Ishikawa (cell line): ENCODE measurements around the gene IRF8.

Source experiments
- CEBPB ChIP-seq: IDR thresholded peaks from 2 replicates; pipeline ENCODE4 v1.6.1; 2012
- CREB1 ChIP-seq: IDR thresholded peaks from 2 replicates; pipeline ENCODE4 v1.6.1; 2012; ENCODE audit warnings: low read depth
- EGR1 ChIP-seq: IDR thresholded peaks from 2 replicates; pipeline ENCODE4 v1.6.1; 2012
- EP300 ChIP-seq: IDR thresholded peaks from 2 replicates; pipeline ENCODE4 v1.6.1; 2012; ENCODE audit warnings: borderline replicate concordance
- FOXM1 ChIP-seq: IDR thresholded peaks from 2 replicates; pipeline ENCODE4 v1.6.1; 2012; ENCODE audit warnings: low read depth, borderline replicate concordance
- NFIC ChIP-seq: IDR thresholded peaks from 2 replicates; pipeline ENCODE4 v1.6.1; 2012
- RAD21 ChIP-seq: IDR thresholded peaks from 2 replicates; pipeline ENCODE4 v1.6.1; 2012; ENCODE audit warnings: low read depth
- REST ChIP-seq: IDR thresholded peaks from 2 replicates; pipeline ENCODE4 v1.6.1; 2012; ENCODE audit warnings: low read depth, mild to moderate bottlenecking
- TAF1 ChIP-seq: IDR thresholded peaks from 2 replicates; pipeline ENCODE4 v1.6.1; 2012; ENCODE audit warnings: low read depth, mild to moderate bottlenecking
- TCF12 ChIP-seq: IDR thresholded peaks from 2 replicates; pipeline ENCODE4 v1.6.1; 2012; ENCODE audit warnings: low read depth
- TEAD4 ChIP-seq: IDR thresholded peaks from 2 replicates; pipeline ENCODE4 v1.6.1; 2012
- USF1 ChIP-seq: IDR thresholded peaks from 2 replicates; pipeline ENCODE4 v1.6.1; 2012
- YY1 ChIP-seq: IDR thresholded peaks from 2 replicates; pipeline ENCODE4 v1.6.1; 2012; ENCODE audit warnings: low read depth
- ZBTB7A ChIP-seq: IDR thresholded peaks from 2 replicates; pipeline ENCODE4 v1.6.1; 2012; ENCODE audit warnings: low read depth
- TF ChIP-seq, protein P1 (sequence below): IDR thresholded peaks from 2 replicates; pipeline ENCODE4 v1.6.1; 2012

IRF8 gene

GRCh38 chr16:85912211-85912974 lies 13.4 kb downstream of the IRF8 start:
- TF ChIP-seq NFIC, result no peak
- TF ChIP-seq TCF12, result no peak
- no peak for TF ChIP-seq FOXM1
- TF ChIP-seq CEBPB, result no peak
- no peak for TF ChIP-seq REST
- TF ChIP-seq TEAD4, result no peak
- TF ChIP-seq EP300, result no peak
- no peak for TF ChIP-seq CREB1
- TF ChIP-seq EGR1, result no peak
- TF ChIP-seq, protein P1, sequence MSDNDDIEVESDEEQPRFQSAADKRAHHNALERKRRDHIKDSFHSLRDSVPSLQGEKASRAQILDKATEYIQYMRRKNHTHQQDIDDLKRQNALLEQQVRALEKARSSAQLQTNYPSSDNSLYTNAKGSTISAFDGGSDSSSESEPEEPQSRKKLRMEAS, result no peak
- no peak for TF ChIP-seq YY1
- TF ChIP-seq TAF1, result no peak
- no peak for TF ChIP-seq USF1
- TF ChIP-seq RAD21, result no peak
- TF ChIP-seq ZBTB7A, result no peak

GRCh38 chr16:85913141-85913601 lies 14.2 kb downstream of the IRF8 start:
- no peak for TF ChIP-seq CREB1
- no peak for TF ChIP-seq ZBTB7A
- no peak for TF ChIP-seq NFIC
- TF ChIP-seq FOXM1, result no peak
- no peak for TF ChIP-seq TAF1
- no peak for TF ChIP-seq TEAD4
- TF ChIP-seq CEBPB, result no peak
- no peak for TF ChIP-seq EP300
- no peak for TF ChIP-seq REST
- TF ChIP-seq EGR1, result no peak
- TF ChIP-seq, protein P1, result no peak
- TF ChIP-seq YY1, result no peak
- no peak for TF ChIP-seq USF1
- TF ChIP-seq RAD21, result no peak
- no peak for TF ChIP-seq TCF12

DNA sequence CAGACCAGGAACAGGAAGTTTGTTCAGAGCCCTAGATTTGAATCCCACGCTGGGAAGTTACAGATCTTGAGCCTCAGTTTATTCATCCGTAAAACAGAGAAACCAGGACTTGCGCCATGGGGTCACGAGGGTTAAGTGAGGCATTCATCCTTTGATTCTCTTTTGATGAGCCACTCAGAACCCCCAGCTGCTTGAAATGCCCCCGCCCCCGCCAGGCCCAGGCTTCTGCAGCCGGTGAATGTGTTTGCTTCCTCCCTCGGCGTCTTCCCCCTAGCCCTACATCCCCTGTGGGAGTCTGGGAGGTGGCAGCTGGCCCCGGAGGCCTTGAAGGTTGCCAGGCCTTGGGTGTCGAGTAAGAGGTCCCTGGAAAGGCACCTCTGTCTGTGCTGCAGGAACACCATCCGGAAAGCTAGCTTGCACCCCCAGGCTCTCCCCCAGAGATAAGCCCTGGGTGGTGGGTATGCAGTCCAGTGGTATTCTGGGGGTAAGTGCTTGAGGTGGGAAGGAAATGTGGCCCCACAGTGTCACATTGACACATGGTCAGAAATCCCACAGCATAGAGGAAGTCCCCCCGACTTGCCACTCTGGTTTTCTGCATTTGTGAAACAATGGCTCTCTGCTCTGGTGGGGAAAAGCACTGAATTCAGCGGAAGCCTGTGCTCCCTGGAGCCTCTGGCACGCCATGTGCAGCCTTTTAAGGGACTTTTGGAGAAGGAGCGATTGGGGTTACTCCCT lies 14.9 kb downstream of the IRF8 start:
- TF ChIP-seq EGR1 (no peak), RAD21 (no peak), TEAD4 (no peak), EP300 (no peak), CEBPB (no peak), NFIC (no peak), CREB1 (no peak), FOXM1 (no peak), YY1 (no peak), TCF12 (no peak), REST (no peak), ZBTB7A (no peak)

DNA sequence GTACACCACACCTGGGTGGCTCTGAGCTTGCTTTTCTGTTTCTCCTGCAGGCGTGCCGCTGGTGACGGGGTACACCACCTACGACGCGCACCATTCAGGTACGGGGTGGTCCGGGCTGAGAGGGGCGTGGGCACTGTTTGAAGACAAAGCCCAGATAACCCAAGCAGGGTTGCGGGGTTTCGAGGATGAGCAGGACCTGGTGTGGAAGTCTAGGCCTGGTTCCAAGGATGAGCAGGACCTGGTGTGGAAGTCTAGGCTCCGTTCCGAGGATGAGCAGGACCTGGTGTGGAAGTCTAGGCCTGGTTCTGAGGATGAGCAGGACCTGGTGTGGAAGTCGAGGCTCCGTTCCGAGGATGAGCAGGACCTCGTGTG lies 15.4 kb downstream of the IRF8 start:
- TF ChIP-seq TEAD4 (no peak), REST (no peak), EP300 (no peak), TCF12 (no peak), NFIC (no peak), FOXM1 (no peak), RAD21 (no peak), ZBTB7A (no peak), TAF1 (no peak), CEBPB (no peak), YY1 (no peak), EGR1 (no peak), USF1 (no peak), CREB1 (no peak)
- TF ChIP-seq, protein P1, result no peak
